ENCODE results near the gene TTC33. TPM values are rescaled to one million over a fixed set of nuclear protein-coding genes. Genes with fewer than 3 reads are reported as not detected.

TTC33 gene
- total and polyA plus RNA-seq, 2 of the 4 experiments (the other 2 are of a cell fraction): 3.1 to 8.1 TPM

DNA sequence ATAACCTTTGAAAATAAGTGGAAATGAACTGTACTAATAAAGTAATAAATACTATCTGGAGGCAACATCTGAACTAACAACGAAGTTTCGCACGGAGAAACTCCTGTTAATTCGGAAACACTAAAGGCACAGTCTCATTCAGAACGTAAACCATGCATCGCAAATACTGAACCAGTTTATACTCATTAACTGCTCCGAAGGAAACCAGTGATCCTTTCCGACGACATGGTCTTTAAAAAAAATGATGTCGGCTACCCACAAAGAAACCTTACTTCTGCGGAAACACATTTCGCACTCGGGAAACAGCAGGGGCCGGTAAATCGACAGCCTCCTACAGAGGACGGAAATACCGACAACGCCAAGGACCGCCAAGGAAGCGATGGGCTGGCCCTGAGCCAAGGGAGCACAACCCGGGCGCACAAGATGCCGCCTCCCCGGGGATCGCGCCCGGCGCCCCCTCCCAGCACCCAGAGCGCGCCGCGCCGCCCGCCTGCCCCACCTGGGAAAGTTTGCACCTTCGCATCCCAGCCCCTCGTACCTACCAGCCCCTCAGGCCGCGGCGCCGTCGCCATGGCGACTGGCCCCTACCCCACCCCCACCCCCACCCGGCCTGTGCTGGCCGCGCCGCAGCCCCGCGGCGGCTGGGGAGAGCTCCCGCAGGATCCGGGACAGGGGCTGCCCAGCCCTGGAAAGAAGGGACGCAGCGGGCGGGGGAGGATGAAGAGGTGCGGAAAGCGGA is 41.7 kb upstream of the TTC33 start:
- peak overlapping the region; percentile 91 for H3K4ac ChIP-seq (ENCODE audit: low read depth, low read length)
- peak overlapping the region; percentile 100 for H3K27ac ChIP-seq (ENCODE audit: insufficient read depth, low read length)
- peaks cover 3% of the 10 kb centered on the region; the same call in 1 of the 2 replicates for H3K9me1 ChIP-seq (ENCODE audit: insufficient read depth, low read length)
- peak overlapping the region; percentile 90 for H2AK9ac ChIP-seq (replicated peaks; ENCODE audit: low read depth, low read length, poor library complexity)
- peak overlapping the region; percentile 37 to 97 for H4K8ac ChIP-seq (ENCODE audit: low read depth in 2 of 2, low read length in 2 of 2)
- intact Hi-C loops (cut with micrococcal nuclease) (no loop called here), in situ Hi-C loops (cut with MboI; ENCODE audit: low sequenced_read_pairs) (no loop called here), dilution Hi-C loops (cut with HindIII; ENCODE audit: low sequenced_read_pairs, unreplicated experiment) (no loop called here)
- H3K56ac ChIP-seq (ENCODE audit: extremely low read depth, insufficient read depth, low read length): peak overlapping the region; percentile 97
- peak overlapping the region; percentile 80 for H2AK5ac ChIP-seq (ENCODE audit: low read depth, low read length)
- peak; percentile 58 for DNase-seq
- H3K9me3 ChIP-seq (ENCODE audit: control insufficient read depth, insufficient read depth, low read length): no peaks in the 10 kb centered on the region
- WGBS, 2 experiments (ENCODE audit: extremely low coverage in 2 of 2, insufficient read length in 1 of 2): 0% methylated on average over 14 of the region's 56 CpGs; no CpG with 5 or more reads in 1 of the 2 experiments
- H3K23ac ChIP-seq (ENCODE audit: low read depth, low read length): peak overlapping the region; percentile 99
- peak overlapping the region; percentile 89 for H4K5ac ChIP-seq (ENCODE audit: low read depth, low read length)
- H3K4me2 ChIP-seq (ENCODE audit: low read depth, low read length): peak overlapping the region; percentile 96
- peak; percentile 61 for ATAC-seq (ENCODE audit: low read depth)
- peaks cover 0 to 30% of the 10 kb centered on the region in 2 experiments; a peak in 2 of 4 replicates for H3K79me1 ChIP-seq (ENCODE audit: low read depth in 1 of 2, low read length in 2 of 2)
- H3K27me3 ChIP-seq (ENCODE audit: control insufficient read depth, insufficient read depth, low read length): no peaks in the 10 kb centered on the region
- BruUV-seq (replicated peaks): no TSS peak
- peak overlapping the region; percentile 93 for H2BK5ac ChIP-seq (ENCODE audit: low read depth, low read length, poor library complexity, severe bottlenecking)
- TF ChIP-seq CHD1 (IDR thresholded peaks at IDR 0.05; ENCODE audit: low read depth, low read length): 0 out of 2 replicates have a peak, but pooled peaks have one; percentile 49
- TF ChIP-seq CEBPB (IDR thresholded peaks at IDR 0.05; ENCODE audit: low read depth, low read length): no peak
- no peak for TF ChIP-seq RFX5 (IDR thresholded peaks at IDR 0.05; ENCODE audit: low read depth, low read length)
- no peak for TF ChIP-seq CTCF (conservative IDR thresholded peaks at IDR 0.05; ENCODE audit: low read depth, low read length)
- H3K36me3 ChIP-seq (ENCODE audit: control insufficient read depth, insufficient read depth, low read length): peaks cover 2% of the 10 kb centered on the region
- H3K4me3 ChIP-seq (ENCODE audit: insufficient read depth, low read depth, low read length): peak overlapping the region; percentile 98
- peak overlapping the region; percentile 95 for H3K18ac ChIP-seq (ENCODE audit: low read depth, low read length)
- peak overlapping the region; percentile 87 for H4K91ac ChIP-seq (ENCODE audit: insufficient read depth, low read depth, low read length)
- H4K20me1 ChIP-seq (ENCODE audit: insufficient read depth, low read length): peaks cover 47% of the 10 kb centered on the region
- peak overlapping the region; percentile 48; the same call in 1 of the 2 replicates for H2BK20ac ChIP-seq (ENCODE audit: low read depth, low read length)
- H3K14ac ChIP-seq (replicated peaks; ENCODE audit: low read depth, low read length): peak overlapping the region; percentile 98
- H2BK15ac ChIP-seq (ENCODE audit: low read depth, low read length): no peak overlapping the region; the same call in 2 of the 3 replicates
- H3K9ac ChIP-seq (ENCODE audit: low read depth, low read length): peak overlapping the region; percentile 100
- ChIA-PET POLR2A (ENCODE audit: unreplicated experiment) (interaction anchor here (0.6 kb wide), 2 partner anchors 43 to 746 kb away, joined by 3 to 8 read pairs; partner anchors contain the start of gene CARD6), CTCF (interaction anchor here (1.1 kb wide), 1 partner anchor 23 kb away, joined by 3 read pairs; no protein-coding TSS in a partner anchor)
- H3K4me1 ChIP-seq (ENCODE audit: control insufficient read depth, insufficient read depth, low read length): peaks cover 3% of the 10 kb centered on the region
- H2BK120ac ChIP-seq (ENCODE audit: low read depth, low read length): peak overlapping the region; percentile 82
- H2AFZ ChIP-seq (replicated peaks; ENCODE audit: low read length, poor library complexity): peak overlapping the region; percentile 90

Measured in IMR-90 (cell line).